ENCODE measurements around the gene BRIX1.

The BRIX1 gene

GRCh38 chr5:34927785-34928184 lies 12.3 kb downstream of the BRIX1 start:
- Histone ChIP-seq H3K4me3 (ENCODE audit: insufficient read depth, low read depth, low read length, poor library complexity, severe bottlenecking) (no peak overlapping the region), H3K27me3 (replicated peaks; ENCODE audit: control insufficient read depth, insufficient read depth, low read length, poor library complexity, severe bottlenecking) (no peaks in the 10 kb centered on the region), H3K36me3 (ENCODE audit: control insufficient read depth, insufficient read depth, low read length) (peaks cover 39% of the 10 kb centered on the region), H3K4me1 (ENCODE audit: control insufficient read depth, insufficient read depth, low read length, poor library complexity, severe bottlenecking) (peaks cover 11% of the 10 kb centered on the region), H3K27ac (ENCODE audit: insufficient read depth, low read length, poor library complexity, severe bottlenecking) (no peak overlapping the region), H3K9me3 (ENCODE audit: control insufficient read depth, low read length) (no peaks in the 10 kb centered on the region)
- DNase-seq, result no peak

GRCh38 chr5:34928267-34928666 lies 12.8 kb downstream of the BRIX1 start:
- Histone ChIP-seq H3K9me3 (ENCODE audit: control insufficient read depth, low read length) (no peaks in the 10 kb centered on the region), H3K4me3 (ENCODE audit: insufficient read depth, low read depth, low read length, poor library complexity, severe bottlenecking) (no peak overlapping the region), H3K27me3 (replicated peaks; ENCODE audit: control insufficient read depth, insufficient read depth, low read length, poor library complexity, severe bottlenecking) (no peaks in the 10 kb centered on the region), H3K27ac (ENCODE audit: insufficient read depth, low read length, poor library complexity, severe bottlenecking) (no peak overlapping the region), H3K4me1 (ENCODE audit: control insufficient read depth, insufficient read depth, low read length, poor library complexity, severe bottlenecking) (peaks cover 11% of the 10 kb centered on the region), H3K36me3 (ENCODE audit: control insufficient read depth, insufficient read depth, low read length) (peaks cover 34% of the 10 kb centered on the region)
- no peak for DNase-seq

GRCh38 chr5:34929134-34929719 lies 13.7 kb downstream of the BRIX1 start, which contains the start of gene DNAJC21:
TSS of gene DNAJC21 (plus strand) at chr5:34929559. CDS start at chr5:34929820, 261 bp downstream.
- Histone ChIP-seq H3K9me3 (ENCODE audit: control insufficient read depth, low read length) (no peaks in the 10 kb centered on the region), H3K4me3 (ENCODE audit: insufficient read depth, low read depth, low read length, poor library complexity, severe bottlenecking) (peak within 1 kb of the TSS; percentile 98), H3K4me1 (ENCODE audit: control insufficient read depth, insufficient read depth, low read length, poor library complexity, severe bottlenecking) (peaks cover 11% of the 10 kb centered on the region), H3K27me3 (replicated peaks; ENCODE audit: control insufficient read depth, insufficient read depth, low read length, poor library complexity, severe bottlenecking) (no peaks in the 10 kb centered on the region), H3K27ac (ENCODE audit: insufficient read depth, low read length, poor library complexity, severe bottlenecking) (peak within 1 kb of the TSS; percentile 83), H3K36me3 (ENCODE audit: control insufficient read depth, insufficient read depth, low read length) (peaks cover 25% of the 10 kb centered on the region)
- peak; percentile 94 to 96 (median 95) for DNase-seq

- peaks cover 19% of the 10 kb centered on the region for H3K36me3 ChIP-seq (ENCODE audit: control insufficient read depth, insufficient read depth, low read length)
- peak; percentile 72 to 74 (median 72) for DNase-seq
Measured at GRCh38 chr5:34929720-34930461, 14.4 kb downstream of the BRIX1 start.

GRCh38 chr5:34930462-34930844 lies 14.9 kb downstream of the BRIX1 start:
- H3K4me1 ChIP-seq (ENCODE audit: control insufficient read depth, insufficient read depth, low read length, poor library complexity, severe bottlenecking), result peaks cover 11% of the 10 kb centered on the region
- peak overlapping the region; percentile 83 for H3K27ac ChIP-seq (ENCODE audit: insufficient read depth, low read length, poor library complexity, severe bottlenecking)
- peak overlapping the region; percentile 98 for H3K4me3 ChIP-seq (ENCODE audit: insufficient read depth, low read depth, low read length, poor library complexity, severe bottlenecking)
- H3K36me3 ChIP-seq (ENCODE audit: control insufficient read depth, insufficient read depth, low read length), result peaks cover 13% of the 10 kb centered on the region
- no peaks in the 10 kb centered on the region for H3K9me3 ChIP-seq (ENCODE audit: control insufficient read depth, low read length)
- H3K27me3 ChIP-seq (replicated peaks; ENCODE audit: control insufficient read depth, insufficient read depth, low read length, poor library complexity, severe bottlenecking), result no peaks in the 10 kb centered on the region
- DNase-seq, result no peak

More at GRCh38 chr5:34929720-34930461, 14.4 kb downstream of the BRIX1 start:
- H3K27ac ChIP-seq (ENCODE audit: insufficient read depth, low read length, poor library complexity, severe bottlenecking), result peak overlapping the region; percentile 83
- no peaks in the 10 kb centered on the region for H3K27me3 ChIP-seq (replicated peaks; ENCODE audit: control insufficient read depth, insufficient read depth, low read length, poor library complexity, severe bottlenecking)
- H3K4me3 ChIP-seq (ENCODE audit: insufficient read depth, low read depth, low read length, poor library complexity, severe bottlenecking), result peak overlapping the region; percentile 98
- H3K4me1 ChIP-seq (ENCODE audit: control insufficient read depth, insufficient read depth, low read length, poor library complexity, severe bottlenecking), result peaks cover 11% of the 10 kb centered on the region
- H3K9me3 ChIP-seq (ENCODE audit: control insufficient read depth, low read length), result no peaks in the 10 kb centered on the region

- no peak for DNase-seq
- Histone ChIP-seq H3K4me3 (ENCODE audit: insufficient read depth, low read depth, low read length, poor library complexity, severe bottlenecking) (peak overlapping the region; percentile 98), H3K27ac (ENCODE audit: insufficient read depth, low read length, poor library complexity, severe bottlenecking) (no peak overlapping the region)
Measured at GRCh38 chr5:34930870-34931269, 15.4 kb downstream of the BRIX1 start.

GRCh38 chr5:34932947-34933346 lies 17.4 kb downstream of the BRIX1 start:
- Histone ChIP-seq H3K36me3 (ENCODE audit: control insufficient read depth, insufficient read depth, low read length) (peaks cover 23% of the 10 kb centered on the region), H3K27ac (ENCODE audit: insufficient read depth, low read length, poor library complexity, severe bottlenecking) (no peak overlapping the region), H3K4me1 (ENCODE audit: control insufficient read depth, insufficient read depth, low read length, poor library complexity, severe bottlenecking) (peaks cover 11% of the 10 kb centered on the region), H3K4me3 (ENCODE audit: insufficient read depth, low read depth, low read length, poor library complexity, severe bottlenecking) (no peak overlapping the region), H3K27me3 (replicated peaks; ENCODE audit: control insufficient read depth, insufficient read depth, low read length, poor library complexity, severe bottlenecking) (no peaks in the 10 kb centered on the region), H3K9me3 (ENCODE audit: control insufficient read depth, low read length) (no peaks in the 10 kb centered on the region)
- DNase-seq, result no peak

More at GRCh38 chr5:34930870-34931269, 15.4 kb downstream of the BRIX1 start:
- Histone ChIP-seq H3K27me3 (replicated peaks; ENCODE audit: control insufficient read depth, insufficient read depth, low read length, poor library complexity, severe bottlenecking) (no peaks in the 10 kb centered on the region), H3K36me3 (ENCODE audit: control insufficient read depth, insufficient read depth, low read length) (peaks cover 13% of the 10 kb centered on the region), H3K9me3 (ENCODE audit: control insufficient read depth, low read length) (no peaks in the 10 kb centered on the region), H3K4me1 (ENCODE audit: control insufficient read depth, insufficient read depth, low read length, poor library complexity, severe bottlenecking) (peaks cover 11% of the 10 kb centered on the region)

GRCh38 chr5:34941936-34942335 lies 26.4 kb downstream of the BRIX1 start:
- peaks cover 64% of the 10 kb centered on the region for H3K36me3 ChIP-seq (ENCODE audit: control insufficient read depth, insufficient read depth, low read length)
- DNase-seq, result no peak
- no peak overlapping the region for H3K27ac ChIP-seq (ENCODE audit: insufficient read depth, low read length, poor library complexity, severe bottlenecking)
- H3K4me1 ChIP-seq (ENCODE audit: control insufficient read depth, insufficient read depth, low read length, poor library complexity, severe bottlenecking), result no peaks in the 10 kb centered on the region
- H3K4me3 ChIP-seq (ENCODE audit: insufficient read depth, low read depth, low read length, poor library complexity, severe bottlenecking), result no peak overlapping the region
- no peaks in the 10 kb centered on the region for H3K27me3 ChIP-seq (replicated peaks; ENCODE audit: control insufficient read depth, insufficient read depth, low read length, poor library complexity, severe bottlenecking)
- no peaks in the 10 kb centered on the region for H3K9me3 ChIP-seq (ENCODE audit: control insufficient read depth, low read length)

- DNase-seq, result no peak
- no peaks in the 10 kb centered on the region for H3K4me1 ChIP-seq (ENCODE audit: control insufficient read depth, insufficient read depth, low read length, poor library complexity, severe bottlenecking)
- H3K4me3 ChIP-seq (ENCODE audit: insufficient read depth, low read depth, low read length, poor library complexity, severe bottlenecking), result no peak overlapping the region
- no peaks in the 10 kb centered on the region for H3K27me3 ChIP-seq (replicated peaks; ENCODE audit: control insufficient read depth, insufficient read depth, low read length, poor library complexity, severe bottlenecking)
- H3K27ac ChIP-seq (ENCODE audit: insufficient read depth, low read length, poor library complexity, severe bottlenecking), result no peak overlapping the region
- peaks cover 47% of the 10 kb centered on the region for H3K36me3 ChIP-seq (ENCODE audit: control insufficient read depth, insufficient read depth, low read length)
- H3K9me3 ChIP-seq (ENCODE audit: control insufficient read depth, low read length), result no peaks in the 10 kb centered on the region
Measured at GRCh38 chr5:34944044-34944443, 28.5 kb downstream of the BRIX1 start.

GRCh38 chr5:34944460-34945047 lies 29.0 kb downstream of the BRIX1 start:
- no peak for DNase-seq
- Histone ChIP-seq H3K27me3 (replicated peaks; ENCODE audit: control insufficient read depth, insufficient read depth, low read length, poor library complexity, severe bottlenecking) (no peaks in the 10 kb centered on the region), H3K27ac (ENCODE audit: insufficient read depth, low read length, poor library complexity, severe bottlenecking) (no peak overlapping the region), H3K9me3 (ENCODE audit: control insufficient read depth, low read length) (no peaks in the 10 kb centered on the region), H3K4me3 (ENCODE audit: insufficient read depth, low read depth, low read length, poor library complexity, severe bottlenecking) (no peak overlapping the region), H3K4me1 (ENCODE audit: control insufficient read depth, insufficient read depth, low read length, poor library complexity, severe bottlenecking) (no peaks in the 10 kb centered on the region), H3K36me3 (ENCODE audit: control insufficient read depth, insufficient read depth, low read length) (peaks cover 52% of the 10 kb centered on the region)

All from effector memory CD4-positive, alpha-beta T cell (primary cell).